ENCODE measurements around the gene SLC39A10.

Gene SLC39A10

GRCh38 chr2:195619590-195619989 is 37.4 kb upstream of the SLC39A10 start:
- no peak overlapping the region for H3K27ac ChIP-seq
- H3K27me3 ChIP-seq: no peaks in the 10 kb centered on the region
- TF ChIP-seq, protein P1, sequence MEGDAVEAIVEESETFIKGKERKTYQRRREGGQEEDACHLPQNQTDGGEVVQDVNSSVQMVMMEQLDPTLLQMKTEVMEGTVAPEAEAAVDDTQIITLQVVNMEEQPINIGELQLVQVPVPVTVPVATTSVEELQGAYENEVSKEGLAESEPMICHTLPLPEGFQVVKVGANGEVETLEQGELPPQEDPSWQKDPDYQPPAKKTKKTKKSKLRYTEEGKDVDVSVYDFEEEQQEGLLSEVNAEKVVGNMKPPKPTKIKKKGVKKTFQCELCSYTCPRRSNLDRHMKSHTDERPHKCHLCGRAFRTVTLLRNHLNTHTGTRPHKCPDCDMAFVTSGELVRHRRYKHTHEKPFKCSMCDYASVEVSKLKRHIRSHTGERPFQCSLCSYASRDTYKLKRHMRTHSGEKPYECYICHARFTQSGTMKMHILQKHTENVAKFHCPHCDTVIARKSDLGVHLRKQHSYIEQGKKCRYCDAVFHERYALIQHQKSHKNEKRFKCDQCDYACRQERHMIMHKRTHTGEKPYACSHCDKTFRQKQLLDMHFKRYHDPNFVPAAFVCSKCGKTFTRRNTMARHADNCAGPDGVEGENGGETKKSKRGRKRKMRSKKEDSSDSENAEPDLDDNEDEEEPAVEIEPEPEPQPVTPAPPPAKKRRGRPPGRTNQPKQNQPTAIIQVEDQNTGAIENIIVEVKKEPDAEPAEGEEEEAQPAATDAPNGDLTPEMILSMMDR (IDR thresholded peaks at IDR 0.05): no peak
- H3K4me1 ChIP-seq (ENCODE audit: control insufficient read depth in 1 of 2, insufficient read depth in 1 of 2, low read depth in 1 of 2, low read length in 1 of 2): no peaks in the 10 kb centered on the region
- H3K36me3 ChIP-seq: no peaks in the 10 kb centered on the region
- no peak overlapping the region for H3K4me3 ChIP-seq (ENCODE audit: low read depth in 1 of 2, low read length in 1 of 2)
- H3K9me3 ChIP-seq: no peaks in the 10 kb centered on the region

GRCh38 chr2:195620501-195620900 is 36.5 kb upstream of the SLC39A10 start:
- Histone ChIP-seq H3K36me3 (no peaks in the 10 kb centered on the region), H3K4me3 (ENCODE audit: low read depth in 1 of 2, low read length in 1 of 2) (no peak overlapping the region), H3K27ac (no peak overlapping the region), H3K4me1 (ENCODE audit: control insufficient read depth in 1 of 2, insufficient read depth in 1 of 2, low read depth in 1 of 2, low read length in 1 of 2) (no peaks in the 10 kb centered on the region), H3K9me3 (no peaks in the 10 kb centered on the region), H3K27me3 (no peaks in the 10 kb centered on the region)
- TF ChIP-seq, protein P1 (IDR thresholded peaks at IDR 0.05): no peak

- no peaks in the 10 kb centered on the region for H3K9me3 ChIP-seq
- no peaks in the 10 kb centered on the region for H3K27me3 ChIP-seq
- TF ChIP-seq, protein P1 (IDR thresholded peaks at IDR 0.05): no peak
- H3K4me1 ChIP-seq (ENCODE audit: control insufficient read depth in 1 of 2, insufficient read depth in 1 of 2, low read depth in 1 of 2, low read length in 1 of 2): no peaks in the 10 kb centered on the region
- no peak overlapping the region for H3K27ac ChIP-seq
- H3K4me3 ChIP-seq (ENCODE audit: low read depth in 1 of 2, low read length in 1 of 2): no peak overlapping the region
- no peaks in the 10 kb centered on the region for H3K36me3 ChIP-seq
These were observed 34.1 kb upstream of the SLC39A10 start for GRCh38 chr2:195622966-195623365.

DNA sequence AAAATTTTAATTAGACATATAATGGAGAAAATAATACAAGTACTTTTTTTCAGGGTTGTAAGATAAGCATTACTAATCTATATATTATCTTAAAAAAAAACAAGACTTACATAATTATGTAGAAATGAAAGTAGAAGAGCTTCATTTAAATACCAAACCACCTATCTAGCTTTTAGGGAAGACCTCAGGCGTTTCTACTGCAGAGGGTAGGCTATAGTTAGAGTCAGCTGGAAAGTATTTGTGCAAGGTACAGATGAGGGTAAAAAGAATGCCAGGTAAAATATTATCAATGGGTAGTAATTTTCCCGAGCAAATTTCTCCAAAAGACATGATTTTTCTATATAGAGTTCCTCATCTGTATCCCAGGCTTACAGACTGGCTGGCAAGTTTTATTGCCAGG is 30.5 kb upstream of the SLC39A10 start:
- TF ChIP-seq, protein P1 (IDR thresholded peaks at IDR 0.05): no peak
- H3K27ac ChIP-seq: no peak overlapping the region
- no peaks in the 10 kb centered on the region for H3K9me3 ChIP-seq
- no peaks in the 10 kb centered on the region for H3K4me1 ChIP-seq (ENCODE audit: control insufficient read depth in 1 of 2, insufficient read depth in 1 of 2, low read depth in 1 of 2, low read length in 1 of 2)
- H3K4me3 ChIP-seq (ENCODE audit: low read depth in 1 of 2, low read length in 1 of 2): no peak overlapping the region
- H3K36me3 ChIP-seq: no peaks in the 10 kb centered on the region
- H3K27me3 ChIP-seq: no peaks in the 10 kb centered on the region

GRCh38 chr2:195628666-195629065 is 28.4 kb upstream of the SLC39A10 start:
- no peaks in the 10 kb centered on the region for H3K9me3 ChIP-seq
- H3K4me1 ChIP-seq (ENCODE audit: control insufficient read depth in 1 of 2, insufficient read depth in 1 of 2, low read depth in 1 of 2, low read length in 1 of 2): no peaks in the 10 kb centered on the region
- no peaks in the 10 kb centered on the region for H3K36me3 ChIP-seq
- H3K4me3 ChIP-seq (ENCODE audit: low read depth in 1 of 2, low read length in 1 of 2): no peak overlapping the region
- TF ChIP-seq, protein P1 (IDR thresholded peaks at IDR 0.05): no peak
- H3K27me3 ChIP-seq: no peaks in the 10 kb centered on the region
- no peak overlapping the region for H3K27ac ChIP-seq
